ENCODE data around the gene CRYBB1. TPM values are rescaled to one million over a fixed set of nuclear protein-coding genes. Genes with fewer than 3 reads are reported as not detected.

Gene CRYBB1
- total and polyA plus RNA-seq, 9 donors: 0.69 to 2.5 (median 1.3) TPM

GRCh38 chr22:26567610-26568009 is 50.2 kb downstream of the CRYBB1 start:
- no CpG with 5 or more reads among the region's 2 CpGs for WGBS (ENCODE audit: insufficient coverage)
- H3K4me1 ChIP-seq (ENCODE audit: control insufficient read depth, insufficient read depth, low read length): no peaks in the 10 kb centered on the region
- DNase-seq: no peak
- no peaks in the 10 kb centered on the region for H3K9me3 ChIP-seq (replicated peaks; ENCODE audit: control insufficient read depth, low read depth, low read length)
- H3K4me3 ChIP-seq (ENCODE audit: low read length): no peak overlapping the region
- no peaks in the 10 kb centered on the region for H3K27me3 ChIP-seq (ENCODE audit: control insufficient read depth, insufficient read depth, low read length)
- H3K27ac ChIP-seq (ENCODE audit: low read length): no peak overlapping the region
- peaks cover 3% of the 10 kb centered on the region for H3K36me3 ChIP-seq (ENCODE audit: control insufficient read depth, insufficient read depth, low read length)

- no peaks in the 10 kb centered on the region for H3K4me1 ChIP-seq (ENCODE audit: control insufficient read depth, insufficient read depth, low read length)
- DNase-seq: no peak
- no peak overlapping the region for H3K4me3 ChIP-seq (ENCODE audit: low read length)
- 80% methylated on average over 2 of the region's 3 CpGs for WGBS (ENCODE audit: insufficient coverage)
- no peak overlapping the region for H3K27ac ChIP-seq (ENCODE audit: low read length)
- H3K27me3 ChIP-seq (ENCODE audit: control insufficient read depth, insufficient read depth, low read length): no peaks in the 10 kb centered on the region
- H3K36me3 ChIP-seq (ENCODE audit: control insufficient read depth, insufficient read depth, low read length): peaks cover 3% of the 10 kb centered on the region
- H3K9me3 ChIP-seq (replicated peaks; ENCODE audit: control insufficient read depth, low read depth, low read length): no peaks in the 10 kb centered on the region
Measured at GRCh38 chr22:26566994-26567393, 50.8 kb downstream of the CRYBB1 start.

GRCh38 chr22:26565889-26566288 is 51.9 kb downstream of the CRYBB1 start:
- Histone ChIP-seq H3K27ac (ENCODE audit: low read length) (no peak overlapping the region), H3K4me1 (ENCODE audit: control insufficient read depth, insufficient read depth, low read length) (no peaks in the 10 kb centered on the region), H3K36me3 (ENCODE audit: control insufficient read depth, insufficient read depth, low read length) (peaks cover 3% of the 10 kb centered on the region), H3K4me3 (ENCODE audit: low read length) (no peak overlapping the region), H3K9me3 (replicated peaks; ENCODE audit: control insufficient read depth, low read depth, low read length) (no peaks in the 10 kb centered on the region), H3K27me3 (ENCODE audit: control insufficient read depth, insufficient read depth, low read length) (no peaks in the 10 kb centered on the region)
- DNase-seq: no peak
- WGBS (ENCODE audit: insufficient coverage): 80% methylated on average over 8 of the region's 8 CpGs

GRCh38 chr22:26565181-26565580 is 52.6 kb downstream of the CRYBB1 start:
- no peak for DNase-seq
- Histone ChIP-seq H3K27me3 (ENCODE audit: control insufficient read depth, insufficient read depth, low read length) (no peaks in the 10 kb centered on the region), H3K4me3 (ENCODE audit: low read length) (no peak overlapping the region), H3K9me3 (replicated peaks; ENCODE audit: control insufficient read depth, low read depth, low read length) (no peaks in the 10 kb centered on the region), H3K4me1 (ENCODE audit: control insufficient read depth, insufficient read depth, low read length) (no peaks in the 10 kb centered on the region), H3K27ac (ENCODE audit: low read length) (no peak overlapping the region), H3K36me3 (ENCODE audit: control insufficient read depth, insufficient read depth, low read length) (peaks cover 3% of the 10 kb centered on the region)
- 86% methylated on average over 6 of the region's 6 CpGs for WGBS (ENCODE audit: insufficient coverage)

- DNase-seq: no peak
- WGBS (ENCODE audit: insufficient coverage): no CpG with 5 or more reads among the region's 3 CpGs
- Histone ChIP-seq H3K4me3 (ENCODE audit: low read length) (no peak overlapping the region), H3K36me3 (ENCODE audit: control insufficient read depth, insufficient read depth, low read length) (peaks cover 3% of the 10 kb centered on the region), H3K4me1 (ENCODE audit: control insufficient read depth, insufficient read depth, low read length) (no peaks in the 10 kb centered on the region), H3K27ac (ENCODE audit: low read length) (no peak overlapping the region), H3K27me3 (ENCODE audit: control insufficient read depth, insufficient read depth, low read length) (no peaks in the 10 kb centered on the region), H3K9me3 (replicated peaks; ENCODE audit: control insufficient read depth, low read depth, low read length) (no peaks in the 10 kb centered on the region)
Measured at GRCh38 chr22:26564672-26565071, 53.2 kb downstream of the CRYBB1 start.

- peaks cover 3% of the 10 kb centered on the region for H3K36me3 ChIP-seq (ENCODE audit: control insufficient read depth, insufficient read depth, low read length)
- H3K27ac ChIP-seq (ENCODE audit: low read length): no peak overlapping the region
- no peaks in the 10 kb centered on the region for H3K27me3 ChIP-seq (ENCODE audit: control insufficient read depth, insufficient read depth, low read length)
- no peaks in the 10 kb centered on the region for H3K4me1 ChIP-seq (ENCODE audit: control insufficient read depth, insufficient read depth, low read length)
- no peaks in the 10 kb centered on the region for H3K9me3 ChIP-seq (replicated peaks; ENCODE audit: control insufficient read depth, low read depth, low read length)
- DNase-seq: no peak
- H3K4me3 ChIP-seq (ENCODE audit: low read length): no peak overlapping the region
- WGBS (ENCODE audit: insufficient coverage): 85% methylated on average over 7 of the region's 8 CpGs
Measured at GRCh38 chr22:26564181-26564580, 53.6 kb downstream of the CRYBB1 start.

- H3K4me1 ChIP-seq (ENCODE audit: control insufficient read depth, insufficient read depth, low read length): no peaks in the 10 kb centered on the region
- H3K27me3 ChIP-seq (ENCODE audit: control insufficient read depth, insufficient read depth, low read length): no peaks in the 10 kb centered on the region
- H3K36me3 ChIP-seq (ENCODE audit: control insufficient read depth, insufficient read depth, low read length): peaks cover 3% of the 10 kb centered on the region
- no peak overlapping the region for H3K4me3 ChIP-seq (ENCODE audit: low read length)
- no peak for DNase-seq
- no peak overlapping the region for H3K27ac ChIP-seq (ENCODE audit: low read length)
- H3K9me3 ChIP-seq (replicated peaks; ENCODE audit: control insufficient read depth, low read depth, low read length): no peaks in the 10 kb centered on the region
- 79% methylated on average over 3 of the region's 5 CpGs for WGBS (ENCODE audit: insufficient coverage)
Measured at GRCh38 chr22:26563022-26563421, 54.8 kb downstream of the CRYBB1 start.

- Histone ChIP-seq H3K9me3 (replicated peaks; ENCODE audit: control insufficient read depth, low read depth, low read length) (no peaks in the 10 kb centered on the region), H3K36me3 (ENCODE audit: control insufficient read depth, insufficient read depth, low read length) (peaks cover 3% of the 10 kb centered on the region), H3K4me1 (ENCODE audit: control insufficient read depth, insufficient read depth, low read length) (no peaks in the 10 kb centered on the region), H3K27me3 (ENCODE audit: control insufficient read depth, insufficient read depth, low read length) (no peaks in the 10 kb centered on the region), H3K27ac (ENCODE audit: low read length) (no peak overlapping the region), H3K4me3 (ENCODE audit: low read length) (no peak overlapping the region)
- DNase-seq: no peak
- 80% methylated on average over 1 of the region's 9 CpGs for WGBS (ENCODE audit: insufficient coverage)
Measured at GRCh38 chr22:26561756-26562417, 55.9 kb downstream of the CRYBB1 start.

- Histone ChIP-seq H3K4me1 (ENCODE audit: control insufficient read depth, insufficient read depth, low read length) (no peaks in the 10 kb centered on the region), H3K27ac (ENCODE audit: low read length) (no peak overlapping the region), H3K27me3 (ENCODE audit: control insufficient read depth, insufficient read depth, low read length) (no peaks in the 10 kb centered on the region), H3K36me3 (ENCODE audit: control insufficient read depth, insufficient read depth, low read length) (peaks cover 3% of the 10 kb centered on the region), H3K9me3 (replicated peaks; ENCODE audit: control insufficient read depth, low read depth, low read length) (no peaks in the 10 kb centered on the region), H3K4me3 (ENCODE audit: low read length) (no peak overlapping the region)
- WGBS (ENCODE audit: insufficient coverage): 90% methylated on average over 12 of the region's 13 CpGs
- DNase-seq: no peak
Measured at GRCh38 chr22:26559961-26560575, 57.8 kb downstream of the CRYBB1 start.

GRCh38 chr22:26558248-26558895 is 59.5 kb downstream of the CRYBB1 start:
- no peaks in the 10 kb centered on the region for H3K9me3 ChIP-seq (replicated peaks; ENCODE audit: control insufficient read depth, low read depth, low read length)
- H3K36me3 ChIP-seq (ENCODE audit: control insufficient read depth, insufficient read depth, low read length): no peaks in the 10 kb centered on the region
- no peak for DNase-seq
- no CpG with 5 or more reads among the region's 3 CpGs for WGBS (ENCODE audit: insufficient coverage)
- no peak overlapping the region for H3K27ac ChIP-seq (ENCODE audit: low read length)
- no peak overlapping the region for H3K4me3 ChIP-seq (ENCODE audit: low read length)
- H3K4me1 ChIP-seq (ENCODE audit: control insufficient read depth, insufficient read depth, low read length): peaks cover 5% of the 10 kb centered on the region
- no peaks in the 10 kb centered on the region for H3K27me3 ChIP-seq (ENCODE audit: control insufficient read depth, insufficient read depth, low read length)
